Neutrophil (primary cell): ENCODE data around the gene FHIP2A.
"Not testable (repeated sequence)": the region's sequence is repeated elsewhere in the genome, so short reads cannot be mapped to it uniquely, and the experiment has no call there.

ENCODE experiments used
- H3K27ac ChIP-seq: fragments of 200-600 bp; sonication (generic); 2 replicates; pipeline ENCODE4 v1.5.1; 2016; ENCODE audit warnings: mild to moderate bottlenecking, moderate library complexity
- H3K27me3 ChIP-seq: fragments of 200-600 bp; sonication (generic); 2 replicates; pipeline ENCODE4 v1.6.0; 2016; ENCODE audit warnings: mild to moderate bottlenecking
- H3K36me3 ChIP-seq: fragments of 200-600 bp; sonication (generic); 2 replicates; pipeline ENCODE4 v1.5.1; 2017
- H3K4me1 ChIP-seq, 2 experiments: fragments of 200-600 bp in 1 of 2; sonication (generic) in 1 of 2; 1 replicate in 1 of 2; 2 replicates in 1 of 2; pipeline versions ENCODE4 v1.5.1 to v1.6.1; 2013 to 2016; ENCODE audit warnings: low read depth in 1 of 2, low read length in 1 of 2, mild to moderate bottlenecking in 1 of 2, moderate library complexity in 1 of 2; ENCODE audit not compliant: control insufficient read depth in 1 of 2, insufficient read depth in 1 of 2
- H3K4me3 ChIP-seq, 2 experiments: fragments of 200-600 bp in 1 of 2; sonication (generic) in 1 of 2; 1 replicate in 1 of 2; 2 replicates in 1 of 2; pipeline ENCODE4 v1.5.1; 2013 to 2016; ENCODE audit warnings: low read depth in 1 of 2, low read length in 1 of 2, mild to moderate bottlenecking in 1 of 2, moderate library complexity in 1 of 2
- H3K9me3 ChIP-seq: fragments of 200-600 bp; sonication (generic); 2 replicates; pipeline ENCODE4 v1.5.1; 2016
- TF ChIP-seq, protein P1 (sequence below): fragments of 200-600 bp; sonication (generic); IDR thresholded peaks from 2 replicates; pipeline ENCODE4 v1.5.1; 2016; ENCODE audit warnings: antibody characterized with exemption

The FHIP2A gene

DNA sequence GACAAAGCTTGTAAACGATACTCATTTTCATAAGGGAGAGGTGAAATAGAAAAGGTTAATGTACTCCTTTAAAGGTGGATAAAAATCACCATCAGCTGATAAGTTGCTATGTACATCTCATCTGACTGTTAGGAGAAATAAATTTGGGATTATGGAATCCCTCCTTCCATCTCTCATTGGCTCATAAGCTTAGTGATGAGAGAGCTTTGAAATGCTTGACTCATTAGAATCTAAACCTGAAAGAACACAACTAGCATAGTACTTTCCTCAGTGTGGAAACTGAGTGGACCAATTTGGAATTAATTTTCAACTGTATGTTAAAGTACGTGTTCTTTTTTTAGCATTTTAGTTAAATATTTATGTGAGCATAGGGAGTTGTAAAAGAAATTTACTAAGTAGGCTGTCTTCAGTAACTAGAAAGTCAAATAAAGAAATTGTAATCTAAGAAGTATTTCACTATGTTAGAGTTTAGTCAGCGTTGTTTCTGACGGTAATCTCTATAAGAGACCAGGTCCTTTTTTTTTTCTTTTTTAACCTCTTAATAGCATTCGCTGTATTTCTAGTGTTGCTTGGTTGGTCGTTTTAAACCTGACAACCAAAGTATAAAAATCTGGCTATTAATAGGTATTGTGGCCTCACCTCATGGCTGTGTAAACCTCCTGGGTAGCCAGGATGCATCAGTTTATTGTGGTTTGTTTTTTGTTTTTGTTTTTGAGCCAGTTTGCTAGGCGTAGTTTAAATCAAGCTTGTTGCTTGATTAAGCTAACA, 34.4 kb downstream of the FHIP2A start:
- H3K36me3 ChIP-seq: peaks cover 97% of the 10 kb centered on the region

DNA sequence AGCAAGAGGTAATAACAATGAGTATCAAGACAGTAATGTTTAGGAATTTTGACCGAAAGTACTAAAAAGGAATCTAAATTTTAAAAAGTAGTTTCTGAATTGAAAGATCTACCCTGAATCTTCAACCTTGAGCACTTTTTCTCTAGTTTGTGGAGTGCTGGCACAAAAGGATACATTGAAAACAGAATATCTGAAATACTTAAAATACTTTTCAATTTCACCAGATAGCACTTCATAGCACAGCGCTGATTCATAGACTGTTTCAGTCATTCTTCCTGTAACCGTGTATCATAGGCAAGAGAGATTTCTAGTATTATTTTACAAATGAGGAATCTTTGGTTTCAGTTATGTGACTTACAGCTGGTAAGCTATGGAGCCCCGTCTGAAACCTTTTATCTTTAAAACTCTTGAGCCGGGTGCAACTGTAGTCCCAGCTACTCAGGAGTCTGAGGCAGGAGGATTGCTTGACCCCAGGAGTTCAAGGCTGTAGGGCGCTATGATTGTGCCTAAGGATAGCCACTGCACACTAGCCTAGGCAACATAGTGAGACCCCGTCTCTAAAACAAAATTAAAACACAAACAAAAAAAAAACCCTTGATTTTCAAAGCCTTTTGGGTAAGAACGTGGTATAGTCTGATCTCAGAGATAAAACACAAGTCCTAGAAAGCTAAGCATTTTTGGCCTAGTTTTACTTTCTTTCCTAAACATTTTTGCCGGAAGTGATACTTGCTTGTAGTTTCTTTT, 35.1 kb downstream of the FHIP2A start:
- Histone ChIP-seq H3K27ac (no peak overlapping the region), H3K4me3 (no peak overlapping the region), H3K4me1 (no peaks in the 10 kb centered on the region), H3K36me3 (peaks cover 98% of the 10 kb centered on the region), H3K9me3 (no peaks in the 10 kb centered on the region), H3K27me3 (no peaks in the 10 kb centered on the region)
- TF ChIP-seq, protein P1, sequence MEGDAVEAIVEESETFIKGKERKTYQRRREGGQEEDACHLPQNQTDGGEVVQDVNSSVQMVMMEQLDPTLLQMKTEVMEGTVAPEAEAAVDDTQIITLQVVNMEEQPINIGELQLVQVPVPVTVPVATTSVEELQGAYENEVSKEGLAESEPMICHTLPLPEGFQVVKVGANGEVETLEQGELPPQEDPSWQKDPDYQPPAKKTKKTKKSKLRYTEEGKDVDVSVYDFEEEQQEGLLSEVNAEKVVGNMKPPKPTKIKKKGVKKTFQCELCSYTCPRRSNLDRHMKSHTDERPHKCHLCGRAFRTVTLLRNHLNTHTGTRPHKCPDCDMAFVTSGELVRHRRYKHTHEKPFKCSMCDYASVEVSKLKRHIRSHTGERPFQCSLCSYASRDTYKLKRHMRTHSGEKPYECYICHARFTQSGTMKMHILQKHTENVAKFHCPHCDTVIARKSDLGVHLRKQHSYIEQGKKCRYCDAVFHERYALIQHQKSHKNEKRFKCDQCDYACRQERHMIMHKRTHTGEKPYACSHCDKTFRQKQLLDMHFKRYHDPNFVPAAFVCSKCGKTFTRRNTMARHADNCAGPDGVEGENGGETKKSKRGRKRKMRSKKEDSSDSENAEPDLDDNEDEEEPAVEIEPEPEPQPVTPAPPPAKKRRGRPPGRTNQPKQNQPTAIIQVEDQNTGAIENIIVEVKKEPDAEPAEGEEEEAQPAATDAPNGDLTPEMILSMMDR: no peak

More for the DNA sequence above, 34.4 kb downstream of the FHIP2A start:
- no peaks in the 10 kb centered on the region for H3K9me3 ChIP-seq
- H3K4me1 ChIP-seq: no peaks in the 10 kb centered on the region
- H3K4me3 ChIP-seq: no peak overlapping the region
- H3K27ac ChIP-seq: no peak overlapping the region
- TF ChIP-seq, protein P1: no peak
- no peaks in the 10 kb centered on the region for H3K27me3 ChIP-seq

DNA sequence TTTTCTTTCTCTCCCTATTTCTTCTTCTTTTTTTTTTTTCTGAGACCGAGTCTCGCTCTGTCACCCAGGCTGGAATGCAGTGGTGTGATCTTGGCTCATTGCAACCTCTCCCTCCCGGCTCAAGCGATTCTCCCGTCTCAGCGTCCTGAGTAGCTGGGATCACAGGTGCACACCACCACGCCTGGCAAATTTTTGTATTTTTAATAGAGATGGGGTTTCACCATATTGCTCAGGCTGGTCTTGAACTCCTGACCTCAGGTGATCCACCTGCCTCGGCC, 35.6 kb downstream of the FHIP2A start:
- not testable (repeated sequence) for H3K4me3 ChIP-seq, H3K27me3 ChIP-seq, H3K27ac ChIP-seq, H3K4me1 ChIP-seq, H3K9me3 ChIP-seq
- peaks cover 98% of the 10 kb centered on the region for H3K36me3 ChIP-seq

DNA sequence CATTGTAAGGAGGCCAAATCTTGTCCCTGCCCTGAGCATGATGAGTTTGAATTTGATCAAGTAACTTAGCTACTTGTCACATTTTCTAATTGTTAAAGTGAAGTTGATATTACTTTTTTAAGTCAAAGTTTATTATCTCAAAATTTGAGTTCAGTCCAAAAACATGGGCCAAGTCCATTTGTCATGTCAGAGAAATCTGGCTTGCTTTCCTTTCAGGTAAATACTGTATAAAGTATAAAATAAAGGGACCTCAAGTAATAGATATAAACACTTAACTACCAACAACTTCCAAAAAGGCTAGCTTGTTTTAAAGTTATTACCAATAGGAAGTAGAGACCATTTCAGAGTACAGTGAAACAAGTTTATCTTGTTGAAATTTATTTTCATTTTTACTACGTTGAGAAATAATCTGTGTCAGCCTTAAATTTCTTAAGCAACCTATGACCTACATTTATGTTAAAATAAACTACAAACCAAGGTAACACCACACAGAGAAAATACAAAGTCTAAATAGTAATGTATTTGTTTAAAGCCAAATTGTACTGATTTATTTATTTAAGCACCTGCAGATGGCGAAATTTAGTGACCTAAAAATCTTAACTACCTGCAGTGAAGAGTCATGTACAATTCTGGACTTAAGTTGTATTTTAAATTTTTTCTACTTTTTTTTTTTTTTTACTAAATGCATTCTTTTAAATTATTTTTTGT, 36.5 kb downstream of the FHIP2A start:
- TF ChIP-seq, protein P1: no peak
- Histone ChIP-seq H3K4me1 (no peaks in the 10 kb centered on the region), H3K27me3 (no peaks in the 10 kb centered on the region), H3K4me3 (no peak overlapping the region), H3K9me3 (no peaks in the 10 kb centered on the region), H3K27ac (no peak overlapping the region), H3K36me3 (peaks cover 98% of the 10 kb centered on the region)

DNA sequence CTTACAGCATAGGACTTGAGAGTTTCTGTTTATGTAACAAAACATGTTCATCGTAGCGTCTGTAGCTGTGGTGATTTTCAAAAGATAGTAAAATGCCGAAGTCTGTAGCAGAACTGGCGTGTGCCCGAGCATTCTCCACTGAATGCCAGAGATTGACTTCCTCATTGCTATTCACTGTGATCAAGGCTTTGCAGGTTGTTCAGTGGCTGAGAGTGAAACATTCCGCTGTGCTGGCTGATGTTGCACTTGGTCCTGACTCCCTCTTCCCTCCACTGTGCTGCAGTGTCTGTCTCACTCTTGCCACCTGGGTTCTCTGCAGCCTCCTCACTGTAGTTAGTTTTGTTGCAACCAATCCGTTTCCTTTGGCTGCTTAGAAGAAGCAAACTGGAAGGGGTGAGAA, 37.6 kb downstream of the FHIP2A start:
- TF ChIP-seq, protein P1: no peak
- H3K36me3 ChIP-seq: peaks cover 93% of the 10 kb centered on the region
- no peaks in the 10 kb centered on the region for H3K4me1 ChIP-seq

DNA sequence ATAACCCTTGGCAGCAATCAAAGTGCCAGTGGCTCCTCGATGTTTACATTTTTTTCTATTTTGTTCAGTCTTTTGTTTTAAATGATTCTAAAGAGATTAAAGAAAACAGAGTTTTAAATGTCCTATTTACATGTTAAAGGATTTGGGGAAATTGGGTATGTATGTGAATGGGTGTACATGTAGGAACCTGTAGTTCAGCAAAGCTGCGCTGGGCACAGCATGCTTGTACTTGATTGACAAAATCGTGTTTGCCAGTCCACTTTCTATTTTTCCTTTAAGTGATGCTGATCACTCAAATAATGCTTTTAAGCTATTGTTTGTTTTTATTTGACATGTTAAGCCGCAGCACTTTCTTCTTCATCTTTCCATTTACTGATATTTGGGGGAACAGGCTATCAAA, 40.9 kb downstream of the FHIP2A start:
- TF ChIP-seq, protein P1: no peak
- Histone ChIP-seq H3K27ac (no peak overlapping the region), H3K9me3 (no peaks in the 10 kb centered on the region), H3K27me3 (no peaks in the 10 kb centered on the region), H3K36me3 (peaks cover 82% of the 10 kb centered on the region), H3K4me3 (no peak overlapping the region), H3K4me1 (no peaks in the 10 kb centered on the region)

More for the DNA sequence above, 37.6 kb downstream of the FHIP2A start:
- Histone ChIP-seq H3K27ac (peak overlapping the region; percentile 16), H3K9me3 (no peaks in the 10 kb centered on the region), H3K27me3 (no peaks in the 10 kb centered on the region), H3K4me3 (no peak overlapping the region)
